Superior temporal gyrus (tissue), 1 donor: ENCODE data around the gene PRODH.
"Not testable (repeated sequence)": the region's sequence is repeated elsewhere in the genome, so short reads cannot be mapped to it uniquely, and the experiment has no call there.

Source experiments
- DNase-seq: peaks from one replicate; pipeline ENCODE4 v3.0.0-alpha.2; 2016; ENCODE audit errors: extremely low spot score

Gene PRODH

GRCh38 chr22:18906410-18906745 is 29.7 kb downstream of the PRODH start:
- DNase-seq = not testable (repeated sequence)

- DNase-seq = no peak
Observed at GRCh38 chr22:18905540-18906409, 30.3 kb downstream of the PRODH start, which contains the start of gene DGCR6. Gene DGCR6 (plus strand): TSS chr22:18906320. CDS start chr22:18906375, 55 bp downstream.

DNA sequence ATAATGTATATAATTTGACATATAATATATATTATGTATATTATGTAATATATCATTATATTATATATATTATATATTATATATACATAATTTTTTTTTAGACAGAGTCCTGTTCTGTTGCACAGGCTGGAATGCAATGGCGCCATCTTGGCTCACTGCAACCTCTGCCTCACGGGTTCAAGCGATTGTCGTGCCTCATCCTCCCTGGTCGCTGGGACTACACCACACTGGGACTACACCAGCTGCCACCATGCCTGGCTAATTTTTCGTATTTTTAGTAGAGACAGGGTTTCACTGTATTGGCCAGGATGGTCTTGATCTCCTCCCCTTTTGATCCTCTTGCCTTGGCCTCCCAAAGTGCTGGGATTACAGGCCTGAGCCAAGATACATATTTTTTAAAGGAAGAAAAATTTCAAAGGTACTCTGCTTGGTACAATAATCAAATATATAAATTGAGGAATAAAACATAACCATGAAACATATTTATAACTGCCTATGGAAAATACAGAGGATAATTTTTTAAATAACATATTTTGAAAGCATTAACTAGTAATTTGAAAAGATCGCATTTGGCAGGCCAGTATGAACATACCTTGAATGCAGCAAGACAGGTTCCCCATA is 39.9 kb downstream of the PRODH start:
- DNase-seq = not testable (repeated sequence)

- not testable (repeated sequence) for DNase-seq
Observed at GRCh38 chr22:18893775-18894174, 42.3 kb downstream of the PRODH start.

- DNase-seq = not testable (repeated sequence)
Observed at GRCh38 chr22:18890510-18891192, 45.4 kb downstream of the PRODH start.

DNA sequence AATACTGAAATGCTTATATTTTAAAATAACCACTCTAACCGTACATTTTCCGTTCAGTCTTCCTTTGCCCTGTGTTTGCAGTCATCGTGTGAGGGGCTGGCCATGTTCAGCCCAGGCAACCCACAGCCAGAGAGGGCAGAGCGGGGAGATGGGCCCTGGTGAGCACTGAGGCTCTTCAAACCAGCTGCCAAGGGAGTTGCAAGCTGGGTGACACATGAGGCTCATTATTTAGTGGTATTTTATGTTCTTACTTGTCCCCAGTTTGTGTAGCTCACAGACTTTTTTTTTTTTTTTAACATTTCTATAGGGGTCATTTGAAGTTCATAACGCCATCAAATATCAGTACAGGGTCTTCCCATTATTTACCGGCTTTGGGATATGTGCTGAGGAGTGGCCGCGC is 48.0 kb downstream of the PRODH start:
- no peak for DNase-seq

DNA sequence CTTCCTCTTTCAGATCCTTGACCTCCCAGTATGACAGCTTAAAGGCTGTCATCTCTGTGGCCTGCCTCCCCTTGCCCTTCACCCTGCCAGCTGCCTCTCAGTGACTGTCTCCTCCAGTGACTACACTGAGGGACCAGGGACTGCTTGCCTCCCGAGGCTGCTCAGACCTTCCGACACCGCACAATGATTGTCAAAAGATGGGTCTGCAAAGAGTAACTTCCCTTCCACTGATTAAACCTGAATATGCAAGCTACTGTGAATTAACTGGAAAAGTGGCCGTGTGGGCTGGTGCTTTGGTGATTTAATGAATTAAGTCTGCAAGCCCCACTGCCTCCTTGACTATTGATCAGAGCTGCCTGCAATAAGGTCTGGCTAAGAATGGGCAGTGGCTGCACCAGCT is 51.6 kb downstream of the PRODH start:
- DNase-seq = not testable (repeated sequence)

- DNase-seq = not testable (repeated sequence)
Observed at GRCh38 chr22:18881260-18881659, 54.8 kb downstream of the PRODH start.
